Pons (tissue), 1 donor: ENCODE measurements around the gene EIF4E2.

Experiments
- DNase-seq: peaks from one replicate; pipeline ENCODE4 v3.0.0-alpha.2; 2016; ENCODE audit warnings: low spot score

EIF4E2 gene

DNA sequence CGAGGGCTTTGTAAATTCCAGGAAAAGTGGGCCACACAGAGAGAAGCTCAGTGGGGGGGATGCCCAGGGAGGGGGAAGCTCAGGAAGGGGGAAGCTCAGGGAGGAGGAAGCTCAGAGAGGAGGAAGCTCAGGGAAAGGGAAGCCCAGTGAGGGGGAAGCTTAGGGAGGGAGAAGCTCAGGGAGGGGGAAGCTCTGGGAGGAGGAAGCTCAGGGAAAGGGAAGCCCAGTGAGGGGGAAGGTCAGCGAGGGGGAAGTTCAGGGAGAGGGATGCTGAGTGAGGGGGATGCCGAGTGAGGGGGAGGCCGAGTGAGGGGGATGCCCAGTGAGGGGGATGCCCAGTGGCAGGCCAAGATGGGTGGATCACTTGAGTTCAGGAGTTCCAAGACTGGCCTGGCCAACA, 11.8 kb upstream of the EIF4E2 start:
- no peak for DNase-seq

DNA sequence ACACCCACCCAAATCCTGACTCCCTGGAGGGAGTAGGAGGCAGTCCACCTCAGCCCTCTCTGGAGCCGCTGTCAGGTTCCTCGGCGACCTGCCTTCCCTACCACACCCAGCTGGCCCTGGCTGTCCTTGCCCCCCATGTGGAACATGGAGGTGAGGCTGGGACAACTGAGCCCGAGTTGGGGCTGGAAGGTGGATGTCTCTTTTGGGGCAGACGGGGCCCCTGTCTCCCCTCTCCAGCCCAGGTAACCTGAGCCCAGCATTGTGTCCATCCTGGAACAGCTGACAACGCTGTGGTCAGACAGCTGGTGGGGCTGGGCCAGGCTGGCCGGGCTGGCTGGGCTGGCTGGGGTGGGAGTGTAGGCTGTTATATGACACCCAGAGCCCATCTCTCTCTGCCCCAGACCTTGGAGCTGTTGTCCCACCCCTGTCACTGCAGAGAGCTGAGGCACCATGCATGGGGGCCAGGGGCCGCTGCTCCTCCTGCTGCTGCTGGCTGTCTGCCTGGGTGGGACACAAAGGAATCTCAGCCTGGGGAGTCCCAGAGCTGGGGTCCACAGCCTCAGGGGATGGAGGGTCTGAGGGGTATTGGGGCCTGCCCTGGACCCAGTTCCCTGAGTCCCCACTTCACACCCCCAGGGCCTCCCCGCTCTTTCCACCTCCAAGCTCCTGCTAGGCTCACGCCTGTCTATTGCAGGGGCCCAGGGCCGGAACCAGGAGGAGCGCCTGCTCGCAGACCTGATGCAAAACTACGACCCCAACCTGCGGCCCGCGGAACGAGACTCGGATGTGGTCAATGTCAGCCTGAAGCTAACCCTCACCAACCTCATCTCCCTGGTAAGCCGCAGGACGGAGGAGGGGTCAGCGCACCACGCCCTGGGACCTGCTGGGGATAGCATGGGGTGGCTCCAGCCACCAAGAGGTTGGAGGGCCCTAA, 10.9 kb upstream of the EIF4E2 start, which contains the start of gene CHRNG:
Gene CHRNG (plus strand): TSS at position 395 of the 934 bp plus-strand sequence. CDS start 56 bp downstream, at position 451.
- DNase-seq = no peak

DNA sequence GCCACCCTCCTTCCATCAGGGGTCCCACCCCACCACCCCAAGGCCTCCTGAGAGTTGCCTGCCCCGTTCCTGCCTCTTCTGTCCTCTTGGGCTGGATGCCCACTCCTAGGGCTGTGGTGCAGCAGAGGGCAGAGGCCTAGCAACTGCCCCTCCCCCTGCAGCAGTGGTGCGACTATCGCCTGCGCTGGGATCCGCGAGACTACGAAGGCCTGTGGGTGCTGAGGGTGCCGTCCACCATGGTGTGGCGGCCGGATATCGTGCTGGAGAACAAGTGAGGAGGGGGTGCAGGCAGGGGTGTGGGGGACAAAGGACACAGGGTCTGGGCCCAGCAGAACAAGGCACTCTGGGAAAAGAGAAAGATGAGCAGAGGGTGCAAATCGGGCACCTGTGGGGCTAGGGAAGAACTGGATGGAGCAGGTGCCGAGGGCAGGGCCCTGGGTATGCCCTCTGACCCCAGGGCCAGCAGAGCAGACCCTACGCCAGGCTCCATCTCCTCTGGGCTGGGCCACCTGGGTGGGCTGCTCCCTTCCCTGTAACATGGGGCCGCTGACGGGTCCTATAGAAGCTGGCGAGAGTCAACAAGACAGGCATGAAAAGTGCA, 9.9 kb upstream of the EIF4E2 start:
- DNase-seq = no peak

DNA sequence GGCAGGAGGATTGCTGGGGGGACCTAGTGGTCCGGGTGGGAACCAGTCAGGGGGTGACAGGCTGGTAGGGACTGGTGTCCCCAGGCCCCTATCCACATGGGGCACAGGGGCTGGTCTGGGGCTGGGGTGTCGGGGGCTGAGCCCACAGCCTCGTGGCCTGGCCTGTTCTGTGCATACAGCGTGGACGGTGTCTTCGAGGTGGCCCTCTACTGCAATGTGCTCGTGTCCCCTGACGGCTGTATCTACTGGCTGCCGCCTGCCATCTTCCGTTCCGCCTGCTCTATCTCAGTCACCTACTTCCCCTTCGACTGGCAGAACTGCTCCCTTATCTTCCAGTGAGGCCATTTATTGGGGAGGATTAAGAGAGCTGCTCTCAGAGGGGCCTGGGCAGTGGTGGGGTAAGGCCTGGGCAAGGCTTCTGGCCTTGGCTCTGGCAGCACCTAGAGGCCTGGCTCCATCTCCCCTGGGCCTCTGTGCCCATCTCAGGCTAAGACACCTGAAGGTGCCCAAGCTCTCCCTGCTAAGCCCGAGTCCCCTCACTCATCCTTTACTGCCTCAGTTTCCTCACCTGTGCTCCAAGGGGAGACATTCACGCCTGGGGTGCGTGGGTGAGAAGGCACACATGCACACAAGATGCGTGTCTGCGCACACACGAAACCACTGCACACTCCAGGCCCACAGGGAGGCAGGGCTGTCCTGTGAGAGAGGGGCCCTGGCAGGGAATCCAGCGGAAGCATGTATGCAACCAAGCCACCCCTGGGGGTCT, 9.1 kb upstream of the EIF4E2 start:
- DNase-seq = no peak

DNA sequence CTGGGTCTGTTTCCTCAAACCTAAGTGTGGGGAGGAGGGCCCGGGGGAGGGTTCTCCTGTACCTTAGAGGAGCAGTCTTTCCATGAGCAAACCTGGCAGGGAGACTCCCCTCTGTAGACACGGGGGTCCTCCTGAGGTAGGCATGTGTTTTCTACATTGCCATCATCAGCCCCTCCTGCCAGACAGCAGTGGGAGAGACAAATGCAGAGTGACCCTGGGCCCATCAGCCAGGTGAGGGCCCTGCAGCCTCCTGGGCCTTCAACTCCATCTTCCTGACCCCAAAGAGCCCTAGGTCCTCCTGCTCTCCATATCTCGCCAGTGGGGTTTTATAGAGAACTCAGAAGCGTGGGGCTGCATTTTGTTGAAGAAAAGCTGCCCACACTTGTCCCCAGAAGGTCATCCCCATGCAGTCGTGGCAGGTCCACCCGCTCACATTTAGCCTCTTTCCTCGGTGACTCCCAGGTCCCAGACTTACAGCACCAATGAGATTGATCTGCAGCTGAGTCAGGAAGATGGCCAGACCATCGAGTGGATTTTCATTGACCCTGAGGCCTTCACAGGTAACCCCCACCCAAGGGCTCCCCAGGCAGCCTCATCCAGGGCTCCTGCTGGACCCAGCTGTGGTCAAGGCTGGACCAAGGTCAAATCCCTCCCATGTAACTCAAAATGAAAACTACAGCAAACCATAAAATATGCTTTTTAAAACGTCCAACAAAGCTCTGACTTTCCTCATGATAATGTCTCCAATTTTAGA, 8.4 kb upstream of the EIF4E2 start:
- DNase-seq = no peak

DNA sequence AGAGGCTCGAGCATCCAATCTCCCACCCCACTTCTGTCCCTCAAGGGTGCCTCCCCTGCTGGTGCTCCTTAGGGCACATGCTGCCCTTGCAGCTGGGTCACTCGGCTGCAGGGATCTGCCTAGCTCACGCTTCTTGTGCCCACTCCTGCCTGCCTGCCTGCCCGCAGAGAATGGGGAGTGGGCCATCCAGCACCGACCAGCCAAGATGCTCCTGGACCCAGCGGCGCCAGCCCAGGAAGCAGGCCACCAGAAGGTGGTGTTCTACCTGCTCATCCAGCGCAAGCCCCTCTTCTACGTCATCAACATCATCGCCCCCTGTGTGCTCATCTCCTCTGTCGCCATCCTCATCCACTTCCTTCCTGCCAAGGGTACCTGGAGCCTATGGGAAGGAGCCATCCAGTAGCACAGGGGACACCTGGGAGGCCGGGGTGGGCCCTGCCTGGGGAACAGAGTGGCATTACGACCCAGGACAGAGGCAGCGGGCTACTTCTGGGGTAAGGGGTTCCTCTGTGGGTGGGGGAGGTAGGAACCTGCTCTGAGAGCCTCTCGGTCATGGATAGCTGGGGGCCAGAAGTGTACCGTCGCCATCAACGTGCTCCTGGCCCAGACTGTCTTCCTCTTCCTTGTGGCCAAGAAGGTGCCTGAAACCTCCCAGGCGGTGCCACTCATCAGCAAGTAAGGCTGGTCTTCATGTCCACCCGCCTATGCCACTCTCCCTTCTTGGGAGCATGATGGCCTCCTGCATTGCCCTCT, 7.6 kb upstream of the EIF4E2 start:
- no peak for DNase-seq

DNA sequence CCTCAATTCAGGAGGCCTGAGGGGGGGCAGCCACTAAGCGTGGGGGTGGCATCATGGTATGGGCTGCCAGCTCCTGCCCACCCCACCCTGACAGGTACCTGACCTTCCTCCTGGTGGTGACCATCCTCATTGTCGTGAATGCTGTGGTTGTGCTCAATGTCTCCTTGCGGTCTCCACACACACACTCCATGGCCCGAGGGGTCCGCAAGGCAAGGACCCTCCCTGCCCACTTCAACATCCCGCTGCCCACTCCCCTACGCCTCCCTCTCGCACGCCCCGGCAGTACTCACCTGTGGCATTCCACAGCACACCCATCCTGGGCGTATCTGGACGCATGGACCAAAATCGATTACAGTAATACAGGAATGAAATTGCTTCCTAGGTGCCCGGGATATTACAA, 7.0 kb upstream of the EIF4E2 start:
- DNase-seq = no peak

DNA sequence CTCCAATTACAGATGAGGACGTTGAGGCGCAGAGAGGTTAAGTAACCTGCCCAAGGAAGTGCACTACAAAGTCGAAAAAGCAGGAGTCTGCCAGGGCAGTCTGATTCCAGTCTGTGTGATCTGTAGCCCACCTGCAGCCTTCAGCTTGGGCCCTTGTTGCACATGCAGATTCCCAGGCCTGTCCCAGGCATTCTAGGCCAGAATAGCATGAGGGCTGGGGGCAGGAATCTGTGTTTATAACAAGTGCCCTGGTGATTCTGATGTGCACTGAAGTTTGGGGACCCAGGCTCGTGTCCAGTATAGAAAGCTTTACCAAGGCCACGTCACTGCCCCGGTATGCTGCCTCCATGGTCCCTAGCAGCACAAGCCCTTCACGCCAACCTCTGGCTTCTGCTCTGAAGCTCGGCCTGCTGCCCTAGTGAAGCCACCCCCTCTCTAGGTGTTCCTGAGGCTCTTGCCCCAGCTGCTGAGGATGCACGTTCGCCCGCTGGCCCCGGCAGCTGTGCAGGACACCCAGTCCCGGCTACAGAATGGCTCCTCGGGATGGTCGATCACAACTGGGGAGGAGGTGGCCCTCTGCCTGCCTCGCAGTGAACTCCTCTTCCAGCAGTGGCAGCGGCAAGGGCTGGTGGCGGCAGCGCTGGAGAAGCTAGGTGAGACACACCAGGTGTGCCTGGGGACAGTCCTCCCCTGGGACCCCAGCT, 6.4 kb upstream of the EIF4E2 start:
- DNase-seq = no peak

DNA sequence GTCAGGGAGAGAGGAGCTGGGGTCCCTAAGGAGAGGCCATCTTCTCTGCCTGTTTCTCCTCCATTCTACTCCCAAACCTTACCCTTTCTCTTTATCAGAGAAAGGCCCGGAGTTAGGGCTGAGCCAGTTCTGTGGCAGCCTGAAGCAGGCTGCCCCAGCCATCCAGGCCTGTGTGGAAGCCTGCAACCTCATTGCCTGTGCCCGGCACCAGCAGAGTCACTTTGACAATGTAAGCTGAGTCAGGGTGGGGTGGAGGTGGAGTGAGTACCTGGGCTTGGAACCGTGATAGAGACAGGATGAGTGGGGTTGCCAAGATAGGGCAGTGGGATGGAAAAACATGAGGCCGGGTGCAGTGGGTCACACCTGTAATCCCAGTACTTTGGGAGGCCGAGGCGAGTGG, 5.8 kb upstream of the EIF4E2 start:
- no peak for DNase-seq

DNA sequence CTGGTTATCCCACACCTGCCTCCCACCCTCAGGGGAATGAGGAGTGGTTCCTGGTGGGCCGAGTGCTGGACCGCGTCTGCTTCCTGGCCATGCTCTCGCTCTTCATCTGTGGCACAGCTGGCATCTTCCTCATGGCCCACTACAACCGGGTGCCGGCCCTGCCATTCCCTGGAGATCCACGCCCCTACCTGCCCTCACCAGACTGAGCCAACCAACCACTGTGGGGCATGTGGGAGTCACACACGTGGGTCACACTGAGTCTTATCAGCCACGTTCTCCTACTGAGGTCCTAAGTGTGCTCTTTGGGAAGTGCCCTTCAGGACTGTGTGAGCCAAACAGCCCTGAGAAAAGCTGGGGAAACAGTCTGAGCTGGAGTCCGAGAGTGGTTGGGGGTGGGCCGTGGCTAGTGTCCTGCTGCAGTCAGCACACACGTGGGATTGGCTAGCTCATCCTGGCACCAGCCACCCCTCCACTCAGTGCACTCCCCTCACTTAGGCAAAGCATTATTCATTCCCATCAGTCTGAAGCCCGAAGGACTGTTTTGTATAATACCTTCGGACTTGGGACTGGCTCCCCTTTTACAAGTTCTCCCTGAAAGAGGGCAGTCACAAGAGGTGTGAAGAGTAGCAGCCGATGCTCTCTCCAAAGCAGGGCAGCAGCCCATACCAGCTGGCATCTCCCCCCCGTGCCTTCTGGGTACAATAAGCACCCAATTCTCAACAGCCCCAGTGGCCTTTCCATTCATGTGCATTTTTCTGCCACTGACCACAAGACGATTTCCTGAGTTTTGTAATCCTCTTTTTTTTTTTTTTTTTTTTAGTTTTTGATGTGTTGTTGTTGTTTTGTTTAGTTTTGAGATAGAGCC, 4.7 kb upstream of the EIF4E2 start:
- no peak for DNase-seq

DNA sequence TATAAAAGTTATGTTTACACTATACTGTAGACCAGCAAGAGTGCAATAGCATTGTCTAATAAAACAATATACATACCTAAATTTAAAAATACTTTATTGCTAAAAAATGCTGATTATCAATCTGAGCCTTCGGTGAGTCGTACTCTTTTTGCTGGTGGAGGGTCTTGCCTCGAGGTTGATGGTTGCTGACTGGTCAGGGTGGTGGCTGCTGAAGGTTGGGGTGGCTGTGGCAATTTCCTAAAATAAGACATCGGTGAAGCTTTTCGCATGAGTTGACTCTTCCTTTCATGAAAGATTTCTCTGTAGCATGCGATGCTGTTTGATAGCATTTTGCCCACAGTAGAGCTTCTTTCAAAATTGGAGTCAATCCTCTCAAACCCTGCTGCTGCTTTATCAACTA, 2.5 kb upstream of the EIF4E2 start:
- no peak for DNase-seq

DNA sequence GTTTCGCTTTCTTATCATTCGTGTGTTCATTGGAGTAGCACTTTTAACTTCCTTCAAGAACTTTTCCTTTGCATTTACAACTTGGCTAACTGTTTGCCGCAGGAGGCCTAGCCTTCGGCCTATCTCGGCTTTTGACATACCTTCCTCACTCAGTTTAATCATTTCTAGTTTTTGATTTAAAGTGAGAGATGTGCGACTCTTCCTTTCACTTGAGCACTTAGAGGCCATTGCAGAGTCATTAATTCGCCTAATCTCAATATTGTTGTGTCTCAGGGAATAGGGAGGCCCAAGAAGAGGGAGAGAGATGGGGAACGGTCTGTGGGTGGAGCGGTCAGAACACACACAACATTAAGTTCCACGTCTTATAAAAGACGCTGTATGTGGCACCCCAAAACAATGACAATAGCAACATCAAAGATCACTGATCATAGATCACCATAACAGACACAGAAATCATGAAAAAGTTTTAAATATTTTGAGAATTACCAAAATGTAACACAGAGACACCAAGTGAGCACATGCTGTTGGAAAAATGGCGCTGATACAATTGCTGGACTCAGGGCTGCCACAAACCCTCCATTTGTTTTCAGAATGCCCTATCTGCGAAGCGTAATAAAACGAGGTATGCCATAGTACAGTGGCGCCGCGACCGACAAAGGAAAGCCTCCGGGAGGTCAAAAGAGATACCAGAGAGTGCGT, 685 bp upstream of the EIF4E2 start:
- no peak for DNase-seq

DNA sequence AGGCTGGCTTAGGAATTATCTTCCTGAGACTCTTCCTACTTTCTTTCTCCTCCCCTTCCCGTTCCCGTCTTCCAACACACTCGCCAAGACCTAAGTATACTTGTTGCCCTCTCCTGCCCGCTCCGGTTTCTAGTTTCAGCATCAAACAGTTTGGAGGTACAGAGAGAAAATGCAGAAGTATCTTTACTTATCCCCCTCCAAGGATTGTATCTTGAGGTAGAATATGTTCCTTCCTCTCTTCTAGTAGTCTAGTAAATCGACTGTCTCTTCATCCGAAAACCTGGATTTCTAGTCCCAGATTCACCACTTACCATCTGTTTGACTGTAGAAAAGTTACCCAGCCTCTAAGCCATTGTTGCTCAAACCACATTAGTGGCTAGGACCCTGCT, 755 bp downstream of the EIF4E2 start:
- DNase-seq = no peak

DNA sequence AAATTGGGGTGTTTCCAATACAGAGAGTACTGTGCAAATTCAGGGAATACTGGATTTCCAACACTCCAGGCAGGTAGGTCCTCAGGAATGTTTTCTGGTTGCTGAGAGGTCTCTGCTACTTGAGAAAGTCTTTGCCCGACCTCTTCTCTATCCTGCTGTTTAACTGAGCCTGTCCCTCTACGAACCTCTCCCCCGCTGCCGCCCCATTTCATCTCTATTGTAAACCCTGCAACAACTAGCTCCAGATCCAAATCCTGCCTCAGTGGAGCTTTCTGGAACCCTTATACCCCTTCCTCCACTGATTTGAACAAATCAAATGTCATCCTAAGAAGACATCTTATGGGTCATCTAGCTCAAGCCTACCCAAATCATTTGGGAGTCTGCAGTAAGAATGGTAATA, 1.3 kb downstream of the EIF4E2 start:
- DNase-seq = no peak

DNA sequence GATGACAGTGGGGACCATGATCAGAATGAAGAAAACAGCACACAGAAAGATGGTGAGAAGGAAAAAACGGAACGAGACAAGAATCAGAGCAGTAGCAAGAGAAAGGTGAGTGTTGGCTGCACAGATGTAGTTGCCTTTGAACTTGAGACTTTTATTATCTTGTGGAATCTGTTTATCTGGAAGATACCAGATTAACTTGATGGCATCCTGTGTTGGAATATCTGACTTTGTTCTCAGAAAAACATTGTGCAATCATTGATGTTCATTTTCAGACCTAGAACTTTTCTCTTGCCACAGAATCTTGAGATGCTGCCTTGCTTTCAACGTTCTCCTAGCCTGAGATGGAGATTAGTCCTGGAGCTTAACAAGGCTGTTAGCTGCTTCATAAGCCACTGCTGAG, 5.9 kb downstream of the EIF4E2 start:
- no peak for DNase-seq

DNA sequence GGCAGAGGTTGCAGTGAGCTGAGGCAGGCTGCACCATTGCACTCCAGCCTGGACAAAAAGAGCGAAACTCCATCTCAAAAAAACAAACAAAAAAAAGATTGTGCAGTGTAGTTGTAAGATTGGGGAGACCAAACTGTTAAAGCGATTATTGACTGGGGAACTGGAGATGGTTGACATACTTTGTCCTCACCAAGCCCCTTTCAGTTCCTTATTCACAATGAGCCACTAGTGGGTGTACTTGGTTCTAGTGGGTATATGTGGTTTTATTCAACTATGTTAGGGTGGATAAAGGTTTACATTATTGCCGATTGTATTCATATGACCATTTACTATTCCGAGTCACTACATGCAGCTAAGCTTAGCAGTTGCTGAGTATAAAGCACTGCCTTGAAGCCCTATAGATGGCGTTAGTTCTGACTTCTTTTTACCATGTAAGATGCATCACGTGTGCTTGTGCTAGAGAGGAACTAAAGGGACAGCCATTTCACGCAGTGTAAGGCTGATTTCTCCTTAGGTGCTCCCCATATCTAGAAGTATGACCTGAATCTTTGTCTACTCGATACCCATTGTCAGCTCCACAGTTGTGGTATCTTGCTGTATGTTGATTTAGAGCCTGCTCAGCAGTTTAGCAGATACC, 12.1 kb downstream of the EIF4E2 start:
- DNase-seq = no peak

DNA sequence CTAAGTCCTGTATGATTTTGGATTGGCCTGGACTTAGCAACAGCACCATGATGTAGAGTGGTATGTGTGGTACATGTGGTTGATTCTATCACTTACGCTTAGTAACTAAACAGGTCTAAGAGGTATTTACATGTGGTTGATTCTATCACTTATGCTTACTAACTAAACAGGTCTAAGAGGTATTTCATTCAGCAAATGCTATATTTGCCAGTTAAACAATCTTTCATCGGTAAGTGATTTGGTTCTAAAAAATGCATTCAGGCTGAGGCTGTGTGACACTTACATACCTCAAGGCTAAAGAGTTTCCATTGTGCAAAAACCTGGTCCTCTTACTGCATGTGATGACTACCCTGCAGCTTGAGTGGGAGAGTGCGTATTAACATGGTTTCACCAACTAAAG, 13.1 kb downstream of the EIF4E2 start:
- DNase-seq = no peak

DNA sequence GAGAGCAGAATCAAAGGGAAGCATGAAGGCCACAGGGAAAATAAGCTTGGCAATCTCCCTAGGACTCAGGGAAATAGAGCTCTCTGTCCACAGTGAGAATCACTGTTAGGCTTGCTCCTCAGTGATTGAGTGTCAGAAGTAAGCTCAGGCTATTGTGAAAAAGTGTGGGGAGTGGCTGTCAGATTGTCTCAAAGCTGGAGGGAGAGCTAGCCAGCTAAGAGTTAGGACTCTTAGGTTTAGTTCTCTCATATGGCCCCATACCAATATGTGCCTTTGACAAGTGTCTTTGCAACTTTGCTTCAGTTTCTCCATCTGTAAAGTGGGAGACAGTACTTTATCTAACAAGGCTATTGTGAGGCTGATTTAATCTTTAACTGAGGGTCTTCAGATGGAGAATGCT, 17.2 kb downstream of the EIF4E2 start:
- no peak for DNase-seq

DNA sequence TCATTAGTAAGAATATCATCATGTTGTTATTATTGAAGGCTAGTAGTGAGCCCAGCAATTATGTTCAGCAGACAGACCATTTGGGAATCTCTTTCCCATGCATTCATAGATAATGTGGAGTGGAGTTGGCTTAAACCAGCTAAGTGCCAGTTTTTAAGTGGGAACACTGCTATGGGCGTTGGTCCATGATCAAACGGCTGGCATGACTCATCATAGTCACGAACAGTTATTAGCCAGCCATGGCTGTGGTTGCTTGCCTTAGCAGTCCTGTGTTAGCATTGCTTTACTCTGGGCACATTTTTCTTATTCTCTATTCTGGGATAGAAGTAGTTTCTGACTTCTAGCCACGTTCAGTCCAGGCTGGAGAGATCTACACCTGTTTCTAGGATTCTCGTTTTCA, 17.7 kb downstream of the EIF4E2 start:
- DNase-seq = no peak
